Fibroblast of villous mesenchyme (primary cell): Measurements from ENCODE around the gene PCDHGA3. TPM values are rescaled to one million over a fixed set of nuclear protein-coding genes. Genes with fewer than 3 reads are reported as not detected.
"Not testable (repeated sequence)": the region's sequence is repeated elsewhere in the genome, so short reads cannot be mapped to it uniquely, and the experiment has no call there.

Source experiments
- DNase-seq: peaks from one replicate; pipeline ENCODE4 v3.0.0-alpha.2; 2010; ENCODE audit warnings: low read depth
- H3K4me3 ChIP-seq: 2 replicates; pipeline ENCODE4 v1.5.1; 2011; ENCODE audit warnings: low read depth, mild to moderate bottlenecking, low read length
- CTCF ChIP-seq: IDR thresholded peaks from 2 replicates; pipeline ENCODE4 v1.5.1; 2012; ENCODE audit warnings: low read depth, mild to moderate bottlenecking, low read length; ENCODE audit not compliant: insufficient read depth
- total RNA-seq: library from RNA; depleted of rRNA; stranded (reverse); fragments of >200 nt; gene quantifications from 2 replicates; pipeline ENCODE4 v1.2.3, GENCODE V29; 2012

Gene PCDHGA3
- total RNA-seq, 1 donor = 4.3 TPM

- peak within 1 kb of the TSS; percentile 44 for H3K4me3 ChIP-seq
- peak; percentile 65 for TF ChIP-seq CTCF
- peak; percentile 43 for DNase-seq
Measured at GRCh38 chr5:141373673-141374317, 30.2 kb downstream of the PCDHGA3 start, which contains the start of gene PCDHGA6. Gene PCDHGA6 (plus strand): TSS chr5:141373891. CDS start chr5:141374084, 193 bp downstream.

GRCh38 chr5:141374627-141375026, 31.0 kb downstream of the PCDHGA3 start:
- no peak overlapping the region for H3K4me3 ChIP-seq
- DNase-seq = no peak
- TF ChIP-seq CTCF = no peak

- not testable (repeated sequence) for DNase-seq, H3K4me3 ChIP-seq
Measured at GRCh38 chr5:141375444-141376155, 32.0 kb downstream of the PCDHGA3 start.

GRCh38 chr5:141382469-141383294, 39.1 kb downstream of the PCDHGA3 start, which contains the start of gene PCDHGA7:
Gene PCDHGA7 (plus strand): TSS chr5:141382742. CDS start chr5:141382900, 158 bp downstream.
- peak; percentile 68 for TF ChIP-seq CTCF
- DNase-seq = peak; percentile 54
- H3K4me3 ChIP-seq = peak within 1 kb of the TSS; percentile 69

- no peak for DNase-seq
- no peak for TF ChIP-seq CTCF
- peak overlapping the region; percentile 69 for H3K4me3 ChIP-seq
Measured at GRCh38 chr5:141383345-141383744, 39.7 kb downstream of the PCDHGA3 start.

GRCh38 chr5:141384471-141385267, 41.0 kb downstream of the PCDHGA3 start:
- DNase-seq = no peak
- no peak for TF ChIP-seq CTCF
- no peak overlapping the region for H3K4me3 ChIP-seq
